K562 (cell line): Measurements from ENCODE around the gene ITGB5. TPM values are rescaled to one million over a fixed set of nuclear protein-coding genes. Genes with fewer than 3 reads are reported as not detected.

ENCODE experiments used
- ATAC-seq: fragments of 200-7000 bp; cut with Tn5 transposase; 3 replicates; pipeline ENCODE4 v1.9.1; 2020; ENCODE audit warnings: moderate library complexity
- BruUV-seq: library from RNA; stranded (reverse); fragments of 400-500 nt; replicated peaks from 2 replicates; lab custom pipeline; 2021; lab: Mats Ljungman, UMichigan
- CTCF ChIA-PET: fragments of 300-600 bp; formaldehyde crosslinking; extraction: SDS; loops from one replicate; lab custom pipeline; 2021; ENCODE audit warnings: low intra/inter-chr PET ratio; lab: Yijun Ruan, JAX
- POLR2A ChIA-PET: fragments of 300-600, 350-650 bp; sonication (Branson Sonifier 250); formaldehyde crosslinking; extraction: SDS; loops from one replicate; lab custom pipeline; 2021; ENCODE audit warnings: antibody characterized with exemption, inconsistent platforms; lab: Yijun Ruan, JAX
- DNase-seq, 4 experiments: peaks; one replicate each; pipeline versions ENCODE4 v3.0.0 to v3.0.0-alpha.2; 2011 to 2018; ENCODE audit warnings: low spot score in 3 of 4, mixed read lengths in 3 of 4; ENCODE audit errors: extremely low read depth in 1 of 4
- FAIRE-seq: peaks from 2 replicates; lab custom pipeline; 2011; peaks lifted over from hg19 to GRCh38; lab: Jason Lieb, UNC
- H2AFZ ChIP-seq: 2 replicates; pipeline ENCODE4 v1.6.0; 2011; ENCODE audit warnings: low read depth, low read length, control low read depth, inconsistent platforms
- H3K27ac ChIP-seq: fragments of 200-600 bp; 3 replicates; pipeline ENCODE4 v1.8.0; 2011; ENCODE audit warnings: low read depth, mild to moderate bottlenecking, control low read depth, inconsistent platforms, low read length, moderate library complexity, mixed read lengths; ENCODE audit errors: extremely low read depth
- H3K27me3 ChIP-seq, 2 experiments: fragments of 300-600 bp in 1 of 2; 2 replicates in 1 of 2; 3 replicates in 1 of 2; pipeline versions ENCODE4 v1.6.0 to v1.8.0; 2011; ENCODE audit warnings: inconsistent platforms in 2 of 2, low read length in 2 of 2, mild to moderate bottlenecking in 1 of 2, mixed read lengths in 1 of 2, moderate library complexity in 1 of 2; ENCODE audit not compliant: control insufficient read depth in 2 of 2, insufficient read depth in 2 of 2
- H3K36me3 ChIP-seq: fragments of 300-600 bp; 3 replicates; pipeline ENCODE4 v1.8.0; 2011; ENCODE audit warnings: mild to moderate bottlenecking, low read length, inconsistent platforms; ENCODE audit not compliant: control insufficient read depth, insufficient read depth
- H3K4me1 ChIP-seq, 2 experiments: fragments of 200-600 bp in 1 of 2; replicated peaks in 1 of 2; 2 replicates in 1 of 2; 3 replicates in 1 of 2; pipeline versions ENCODE4 v1.5.1 to v1.8.0; 2011; ENCODE audit warnings: inconsistent platforms in 2 of 2, low read length in 2 of 2, mild to moderate bottlenecking in 1 of 2, mixed read lengths in 1 of 2, moderate library complexity in 1 of 2; ENCODE audit not compliant: control insufficient read depth in 2 of 2, insufficient read depth in 2 of 2
- H3K4me2 ChIP-seq: 2 replicates; pipeline ENCODE4 v1.6.1; 2011; ENCODE audit warnings: low read length, control low read depth, inconsistent platforms, mixed read lengths; ENCODE audit not compliant: insufficient read depth
- H3K4me3 ChIP-seq: fragments of 200-600 bp; sonication (generic), shearing (Covaris generic); 2 replicates; pipeline ENCODE4 v1.5.1; 2016; ENCODE audit warnings: control low read depth, inconsistent platforms
- H3K79me2 ChIP-seq: fragments of 200-600 bp; 3 replicates; pipeline ENCODE4 v1.8.0; 2011; ENCODE audit warnings: low read length, inconsistent platforms; ENCODE audit not compliant: control insufficient read depth, insufficient read depth
- H3K9ac ChIP-seq, 2 experiments: 2 replicates each; pipeline versions ENCODE4 v1.6.0 to v1.6.1; 2011; ENCODE audit warnings: low read depth in 2 of 2, low read length in 2 of 2, control low read depth in 1 of 2, inconsistent platforms in 1 of 2, mild to moderate bottlenecking in 1 of 2, mixed read lengths in 1 of 2; ENCODE audit not compliant: insufficient read depth in 1 of 2
- H3K9me1 ChIP-seq: one replicate; pipeline ENCODE4 v1.6.0; 2011; ENCODE audit warnings: inconsistent platforms, mild to moderate bottlenecking, low read length, moderate library complexity; ENCODE audit not compliant: control insufficient read depth, insufficient read depth
- H3K9me3 ChIP-seq: replicated peaks from 2 replicates; pipeline ENCODE4 v1.5.1; 2011; ENCODE audit warnings: low read depth, low read length, inconsistent platforms; ENCODE audit not compliant: control insufficient read depth, insufficient read depth
- H4K20me1 ChIP-seq: replicated peaks from 2 replicates; pipeline ENCODE4 v1.6.1; 2011; ENCODE audit warnings: low read length, inconsistent platforms, mixed read lengths; ENCODE audit not compliant: control insufficient read depth, insufficient read depth
- ETV1 ChIP-seq: fragments of 450-650 bp; conservative IDR thresholded peaks from 2 replicates; pipeline ENCODE4 v1.6.1; 2016; ENCODE audit warnings: missing genetic modification characterization, control low read depth, low read depth, missing compliant biosample characterization
- ETV5 ChIP-seq: sonication (generic); formaldehyde crosslinking; IDR thresholded peaks from 2 replicates; pipeline ENCODE4 v1.4.0; 2020; ENCODE audit warnings: low read depth, mild to moderate bottlenecking, missing genetic modification reagents
- JUN ChIP-seq, 2 experiments: sonication (generic) in 1 of 2; formaldehyde crosslinking in 1 of 2; IDR thresholded peaks; 2 replicates each; pipeline versions ENCODE4 v1.6.1 to v1.8.0; 2012 to 2022; ENCODE audit warnings: borderline replicate concordance in 2 of 2, mild to moderate bottlenecking in 2 of 2, improper control_type of control experiment in 1 of 2, low read depth in 1 of 2, low read length in 1 of 2, missing genetic modification reagents in 1 of 2
- JUND ChIP-seq, 2 experiments: IDR thresholded peaks; 2 replicates in 1 of 2; 3 replicates in 1 of 2; pipeline ENCODE4 v1.6.1; 2011; ENCODE audit warnings: borderline replicate concordance in 2 of 2, low read depth in 2 of 2, low read length in 2 of 2, improper control_type of control experiment in 1 of 2, missing biosample characterization in 1 of 2, missing genetic modification characterization in 1 of 2, missing genetic modification reagents in 1 of 2
- KDM5B ChIP-seq: fragments of 200-600 bp; sonication (generic); IDR thresholded peaks from 2 replicates; pipeline ENCODE4 v1.6.1; 2012; ENCODE audit warnings: low read depth, mild to moderate bottlenecking, moderate library complexity, low read length, control low read depth, inconsistent platforms; ENCODE audit not compliant: insufficient replicate concordance
- NFIX ChIP-seq: fragments of 250-450 bp; sonication (Bioruptor Pico); IDR thresholded peaks from 2 replicates; pipeline ENCODE4 v1.4.0; 2020; ENCODE audit warnings: low read depth, mild to moderate bottlenecking, moderate library complexity
- PCBP1 ChIP-seq: fragments of 200-400 bp; formaldehyde crosslinking; IDR thresholded peaks from 2 replicates; pipeline ENCODE4 v1.6.1; 2018; ENCODE audit warnings: mild to moderate bottlenecking, low read depth, low read length; ENCODE audit not compliant: poor library complexity, severe bottlenecking
- SAP30 ChIP-seq: fragments of 200-600 bp; sonication (generic); IDR thresholded peaks from 2 replicates; pipeline ENCODE4 v1.6.1; 2012; ENCODE audit warnings: borderline replicate concordance, low read depth, mild to moderate bottlenecking, moderate library complexity, low read length, control low read depth, inconsistent platforms; ENCODE audit not compliant: insufficient read depth, poor library complexity, severe bottlenecking
- SIN3B ChIP-seq: fragments of 450-650 bp; IDR thresholded peaks from 2 replicates; pipeline ENCODE4 v1.6.1; 2017; ENCODE audit warnings: low read depth, mild to moderate bottlenecking, moderate library complexity
- ZNF184 ChIP-seq: sonication (generic); formaldehyde crosslinking; IDR thresholded peaks from 2 replicates; pipeline ENCODE4 v1.5.0; 2020; ENCODE audit warnings: missing genetic modification reagents
- ZNF551 ChIP-seq: fragments of 250-450 bp; sonication (Bioruptor Pico); IDR thresholded peaks from 2 replicates; pipeline ENCODE4 v1.5.0; 2021; ENCODE audit warnings: mild to moderate bottlenecking, moderate library complexity
- ZNF695 ChIP-seq: fragments of 450-650 bp; formaldehyde crosslinking; IDR thresholded peaks from 2 replicates; pipeline ENCODE4 v1.4.0; 2020; ENCODE audit warnings: mild to moderate bottlenecking, moderate library complexity
- ZNF785 ChIP-seq: fragments of 250-450 bp; sonication (Bioruptor Pico); IDR thresholded peaks from 2 replicates; pipeline ENCODE4 v1.4.0; 2020; ENCODE audit warnings: mild to moderate bottlenecking
- WGBS: fragments of 100-300 bp; shearing (Covaris generic); methylation state at CpG from one replicate; pipeline ENCODE4 v1.1.6; 2016; ENCODE audit warnings: low coverage, mixed read lengths; ENCODE audit not compliant: insufficient coverage; ENCODE audit errors: missing lambda C conversion rate; 5-methylcytosine and 5-hydroxymethylcytosine counted together
- in situ Hi-C: fragments of 300-500 bp; cut with MboI; formaldehyde crosslinking; loops from 4 replicates; pipeline ENCODE4 v1.15.0; 2018; ENCODE audit warnings: inconsistent platforms, mixed read lengths
- intact Hi-C: fragments of 100-400 bp; cut with micrococcal nuclease; formaldehyde crosslinking; loops from 2 replicates; pipeline ENCODE4 v1.14.2; 2022
- polyA plus RNA-seq, 8 experiments: library from polyadenylated mRNA; depleted of rRNA in 4 of 8; stranded (reverse) in 5 of 8; unstranded in 3 of 8; fragments of >200 nt; fragmentation: Nextera tagmentation in 2 of 8; fragmentation: Illumina TruSeq in 1 of 8; extraction: Ambion mirVana in 2 of 8; extraction: Trizol in 1 of 8; gene quantifications; 2 replicates each; pipeline versions ENCODE4 v1.2.1 to v1.2.3, GENCODE V29; 2011 to 2014; ENCODE audit warnings: inconsistent platforms in 1 of 8, missing spikeins in 1 of 8
- total RNA-seq, 7 experiments: library from RNA; depleted of rRNA in 6 of 7; stranded (reverse); fragments of >200 nt in 6 of 7; fragmentation: Illumina TruSeq in 2 of 7; extraction: Trizol in 2 of 7; gene quantifications; 2 replicates each; pipeline versions ENCODE4 v1.2.1 to v1.2.3, GENCODE V29; 2011 to 2021; ENCODE audit warnings: low replicate concordance in 1 of 7

Gene ITGB5
- total and polyA plus RNA-seq, 9 of the 15 experiments (the other 6 are each of a cell fraction or from before 2014, with no cell fraction given) = 1.7 to 46.8 (median 9.9) TPM

GRCh38 chr3:124811436-124811835 is 75.7 kb downstream of the ITGB5 start:
- H3K36me3 ChIP-seq = no peaks in the 10 kb centered on the region
- TF ChIP-seq SIN3B (no peak), KDM5B (no peak), ETV5 (CRISPR knock-in tag) (no peak), ETV1 (tag) (no peak), NFIX (no peak), SAP30 (no peak), ZNF184 (CRISPR knock-in tag) (no peak), PCBP1 (no peak), ZNF551 (CRISPR knock-in tag) (no peak), ZNF695 (CRISPR knock-in tag) (no peak), JUND (IDR thresholded peaks at IDR 0.05; ENCODE audit: borderline replicate concordance, low read depth, low read length) (no peak), JUND (tag; IDR thresholded peaks at IDR 0.05; ENCODE audit: borderline replicate concordance, low read depth, low read length) (no peak), ZNF785 (CRISPR knock-in tag) (no peak), JUN (IDR thresholded peaks at IDR 0.05; ENCODE audit: borderline replicate concordance, low read depth, low read length) (no peak), JUN (CRISPR knock-in tag; IDR thresholded peaks at IDR 0.05; ENCODE audit: borderline replicate concordance) (no peak)
- WGBS = 64% methylated on average over 5 of the region's 5 CpGs
- no peaks in the 10 kb centered on the region for H3K9me1 ChIP-seq
- CTCF ChIA-PET = no interaction called here
- H3K4me1 ChIP-seq = peaks cover 11 to 26% of the 10 kb centered on the region in 2 experiments; a peak in 4 of 5 replicates
- no peaks in the 10 kb centered on the region for H3K79me2 ChIP-seq
- H3K27ac ChIP-seq = no peak overlapping the region
- intact Hi-C loops = no loop called here
- POLR2A ChIA-PET = interaction anchor here (0.6 kb wide), 1 partner anchor 14 kb away, joined by 4 read pairs; no protein-coding TSS in a partner anchor
- ATAC-seq (no peak), FAIRE-seq (no peak), DNase-seq (no peak)
- no peak overlapping the region for H2AFZ ChIP-seq
- no peaks in the 10 kb centered on the region for H3K9me3 ChIP-seq
- in situ Hi-C loops = no loop called here
- no peak overlapping the region for H3K4me3 ChIP-seq
- no peak overlapping the region for H3K9ac ChIP-seq
- no TSS peak for BruUV-seq
- H3K27me3 ChIP-seq = no peaks in the 10 kb centered on the region
- no peak overlapping the region for H3K4me2 ChIP-seq
- no peaks in the 10 kb centered on the region for H4K20me1 ChIP-seq
